G401.6 (cell line): ENCODE results near the gene C11orf71.

Experiments
- FAIRE-seq: peaks from 2 replicates; lab custom pipeline; 2012; peaks lifted over from hg19 to GRCh38; lab: Jason Lieb, UNC

Gene C11orf71

DNA sequence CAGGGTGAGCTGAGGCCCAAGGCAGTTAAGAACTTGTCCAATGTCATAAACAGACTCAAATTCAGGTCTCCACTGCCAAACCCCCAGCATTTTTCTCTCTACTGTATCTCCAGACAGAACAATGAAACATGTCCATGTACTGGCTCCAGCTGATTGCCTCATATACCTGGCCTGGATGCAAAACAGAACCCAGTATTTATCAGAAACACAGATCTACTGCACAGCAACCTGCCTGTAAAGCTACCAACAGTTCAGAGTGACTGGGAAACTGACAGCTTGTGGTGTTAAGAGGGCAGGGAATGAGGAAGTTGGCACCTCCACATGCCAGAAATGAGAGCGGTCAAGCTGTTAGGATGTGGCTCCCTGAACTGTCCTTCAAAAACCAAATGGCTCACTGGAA lies 41.6 kb downstream of the C11orf71 start:
- FAIRE-seq: no peak

- FAIRE-seq: no peak
Measured at GRCh38 chr11:114354076-114354475, 46.2 kb downstream of the C11orf71 start.

DNA sequence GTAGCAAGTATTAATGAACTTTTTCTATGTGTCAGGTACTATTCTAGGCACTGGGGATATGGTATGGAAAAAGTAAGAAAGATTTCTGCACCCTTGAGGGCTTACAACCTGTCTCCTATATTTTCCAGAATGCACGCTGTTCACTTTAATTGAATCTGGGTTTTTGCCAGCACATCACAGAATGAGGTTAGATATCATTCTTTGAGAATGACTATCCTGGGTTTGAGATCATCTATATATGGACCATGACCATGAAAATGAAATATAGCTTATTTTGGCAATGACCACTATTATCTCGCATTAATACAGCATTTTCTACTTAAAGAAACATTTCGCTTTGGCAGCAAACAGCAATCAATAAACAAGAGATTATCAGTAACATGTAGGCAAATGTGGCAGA lies 46.9 kb downstream of the C11orf71 start:
- FAIRE-seq: no peak

- FAIRE-seq: no peak
Measured at GRCh38 chr11:114350022-114350421, 50.3 kb downstream of the C11orf71 start.
